IMR-90 (cell line): ENCODE data around the gene HMCN1.
"Not testable (repeated sequence)": the region's sequence is repeated elsewhere in the genome, so short reads cannot be mapped to it uniquely, and the experiment has no call there.

Experiments
- MXI1 ChIP-seq: IDR thresholded peaks from 2 replicates; pipeline ENCODE4 v1.6.1; 2012; ENCODE audit warnings: low read depth, mild to moderate bottlenecking, low read length, moderate library complexity, borderline replicate concordance
- TF ChIP-seq, protein P1 (sequence below): conservative IDR thresholded peaks from 2 replicates; pipeline ENCODE4 v1.5.1; 2012; ENCODE audit warnings: mild to moderate bottlenecking, low read depth, low read length, improper control_type of control experiment

DNA sequence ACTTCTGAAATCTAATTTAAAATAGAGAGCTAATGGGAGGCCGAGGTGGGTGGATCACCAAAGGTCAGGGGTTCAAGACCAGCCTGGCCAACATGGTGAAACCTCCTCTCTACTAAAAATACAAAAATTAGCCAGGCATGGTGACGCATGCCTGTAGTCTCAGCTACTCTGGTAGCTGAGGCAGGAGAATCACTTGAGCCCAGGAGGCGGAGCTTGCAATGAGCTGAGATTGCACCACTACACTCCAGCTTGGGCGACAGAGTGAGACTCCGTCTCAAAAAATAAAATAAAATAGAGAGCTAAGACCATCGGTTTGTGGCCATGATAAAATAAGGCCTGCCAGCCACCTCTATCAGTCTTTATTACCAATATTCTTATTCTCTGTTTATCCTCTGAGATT is 452.1 kb downstream of the HMCN1 start:
- TF ChIP-seq, protein P1, sequence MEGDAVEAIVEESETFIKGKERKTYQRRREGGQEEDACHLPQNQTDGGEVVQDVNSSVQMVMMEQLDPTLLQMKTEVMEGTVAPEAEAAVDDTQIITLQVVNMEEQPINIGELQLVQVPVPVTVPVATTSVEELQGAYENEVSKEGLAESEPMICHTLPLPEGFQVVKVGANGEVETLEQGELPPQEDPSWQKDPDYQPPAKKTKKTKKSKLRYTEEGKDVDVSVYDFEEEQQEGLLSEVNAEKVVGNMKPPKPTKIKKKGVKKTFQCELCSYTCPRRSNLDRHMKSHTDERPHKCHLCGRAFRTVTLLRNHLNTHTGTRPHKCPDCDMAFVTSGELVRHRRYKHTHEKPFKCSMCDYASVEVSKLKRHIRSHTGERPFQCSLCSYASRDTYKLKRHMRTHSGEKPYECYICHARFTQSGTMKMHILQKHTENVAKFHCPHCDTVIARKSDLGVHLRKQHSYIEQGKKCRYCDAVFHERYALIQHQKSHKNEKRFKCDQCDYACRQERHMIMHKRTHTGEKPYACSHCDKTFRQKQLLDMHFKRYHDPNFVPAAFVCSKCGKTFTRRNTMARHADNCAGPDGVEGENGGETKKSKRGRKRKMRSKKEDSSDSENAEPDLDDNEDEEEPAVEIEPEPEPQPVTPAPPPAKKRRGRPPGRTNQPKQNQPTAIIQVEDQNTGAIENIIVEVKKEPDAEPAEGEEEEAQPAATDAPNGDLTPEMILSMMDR, result not testable (repeated sequence)
- not testable (repeated sequence) for TF ChIP-seq MXI1
